ENCODE results near the gene CDKAL1.

GRCh38 chr6:20998748-20999448, 464.6 kb downstream of the CDKAL1 start:
- TF ChIP-seq, protein P1, sequence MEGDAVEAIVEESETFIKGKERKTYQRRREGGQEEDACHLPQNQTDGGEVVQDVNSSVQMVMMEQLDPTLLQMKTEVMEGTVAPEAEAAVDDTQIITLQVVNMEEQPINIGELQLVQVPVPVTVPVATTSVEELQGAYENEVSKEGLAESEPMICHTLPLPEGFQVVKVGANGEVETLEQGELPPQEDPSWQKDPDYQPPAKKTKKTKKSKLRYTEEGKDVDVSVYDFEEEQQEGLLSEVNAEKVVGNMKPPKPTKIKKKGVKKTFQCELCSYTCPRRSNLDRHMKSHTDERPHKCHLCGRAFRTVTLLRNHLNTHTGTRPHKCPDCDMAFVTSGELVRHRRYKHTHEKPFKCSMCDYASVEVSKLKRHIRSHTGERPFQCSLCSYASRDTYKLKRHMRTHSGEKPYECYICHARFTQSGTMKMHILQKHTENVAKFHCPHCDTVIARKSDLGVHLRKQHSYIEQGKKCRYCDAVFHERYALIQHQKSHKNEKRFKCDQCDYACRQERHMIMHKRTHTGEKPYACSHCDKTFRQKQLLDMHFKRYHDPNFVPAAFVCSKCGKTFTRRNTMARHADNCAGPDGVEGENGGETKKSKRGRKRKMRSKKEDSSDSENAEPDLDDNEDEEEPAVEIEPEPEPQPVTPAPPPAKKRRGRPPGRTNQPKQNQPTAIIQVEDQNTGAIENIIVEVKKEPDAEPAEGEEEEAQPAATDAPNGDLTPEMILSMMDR (IDR thresholded peaks at IDR 0.05; ENCODE audit: control extremely low read depth in 1 of 3, insufficient read depth in 1 of 3, low read depth in 1 of 3, low read length in 3 of 3) = no peak
- no peak for TF ChIP-seq GTF2F1 (IDR thresholded peaks at IDR 0.05; ENCODE audit: borderline replicate concordance, low read depth, low read length)
- TF ChIP-seq EZH2 (IDR thresholded peaks at IDR 0.05; ENCODE audit: low read depth, low read length, severe bottlenecking) = no peak
- TF ChIP-seq MAX (IDR thresholded peaks at IDR 0.05) = no peak
- TF ChIP-seq JUND (IDR thresholded peaks at IDR 0.05; ENCODE audit: low read length) = no peak
- no peak for TF ChIP-seq SP1 (IDR thresholded peaks at IDR 0.05; ENCODE audit: low read depth, low read length)
- no peak for TF ChIP-seq E2F6 (IDR thresholded peaks at IDR 0.05)
- TF ChIP-seq CREB1 (IDR thresholded peaks at IDR 0.05) = no peak
- no peak for TF ChIP-seq GABPA (IDR thresholded peaks at IDR 0.05; ENCODE audit: borderline replicate concordance, insufficient read depth, low read length)
- TF ChIP-seq, protein P2, sequence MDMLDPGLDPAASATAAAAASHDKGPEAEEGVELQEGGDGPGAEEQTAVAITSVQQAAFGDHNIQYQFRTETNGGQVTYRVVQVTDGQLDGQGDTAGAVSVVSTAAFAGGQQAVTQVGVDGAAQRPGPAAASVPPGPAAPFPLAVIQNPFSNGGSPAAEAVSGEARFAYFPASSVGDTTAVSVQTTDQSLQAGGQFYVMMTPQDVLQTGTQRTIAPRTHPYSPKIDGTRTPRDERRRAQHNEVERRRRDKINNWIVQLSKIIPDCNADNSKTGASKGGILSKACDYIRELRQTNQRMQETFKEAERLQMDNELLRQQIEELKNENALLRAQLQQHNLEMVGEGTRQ (IDR thresholded peaks at IDR 0.05; ENCODE audit: low read length) = no peak
- TF ChIP-seq RBBP5 (IDR thresholded peaks at IDR 0.05; ENCODE audit: borderline replicate concordance, low read depth, low read length) = no peak
- no peak for TF ChIP-seq POLR2AphosphoS5 (IDR thresholded peaks at IDR 0.05; ENCODE audit: low read depth, low read length)
- TF ChIP-seq POLR2A (IDR thresholded peaks at IDR 0.05; ENCODE audit: control extremely low read depth in 1 of 2, low read depth in 2 of 2, low read length in 2 of 2) = no peak
- TF ChIP-seq ZNF274 (IDR thresholded peaks at IDR 0.05; ENCODE audit: borderline replicate concordance, extremely low read depth, low read length) = no peak

Measured in H1 (cell line).